ENCODE data around the gene SNX6. TPM values are rescaled to one million over a fixed set of nuclear protein-coding genes. Genes with fewer than 3 reads are reported as not detected.

The SNX6 gene
- total RNA-seq, 1 donor from 2014 or later = 68.6 TPM

DNA sequence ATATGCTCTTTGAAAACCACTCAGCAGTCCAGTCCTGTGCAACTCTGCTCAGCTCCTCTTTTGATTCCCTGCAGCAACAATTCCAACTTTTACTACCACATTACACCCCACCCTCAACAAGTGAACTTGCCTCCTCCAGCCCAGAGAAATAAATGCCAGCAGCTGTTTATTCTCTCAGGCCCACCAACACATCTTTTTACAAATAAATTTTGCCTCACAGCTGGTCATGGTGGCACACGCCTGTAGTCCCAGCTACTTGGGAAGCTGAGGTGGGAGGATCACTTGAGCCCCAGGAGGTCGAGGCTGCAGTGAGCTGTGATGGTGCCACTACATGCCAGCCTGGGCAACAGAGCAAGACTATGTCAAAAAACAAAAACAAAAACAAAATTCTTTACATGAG is 9.8 kb downstream of the SNX6 start:
- no peak for DNase-seq
- H3K27me3 Mint-ChIP-seq = no peaks in the 10 kb centered on the region
- intact Hi-C loops (cut with micrococcal nuclease) = no loop called here
- H3K4me3 Mint-ChIP-seq = no peak overlapping the region
- H3K9me3 Mint-ChIP-seq = no peaks in the 10 kb centered on the region
- H3K4me1 Mint-ChIP-seq = peaks cover 31% of the 10 kb centered on the region
- H3K27ac Mint-ChIP-seq = peak overlapping the region; percentile 2
- peaks cover 51% of the 10 kb centered on the region for H3K36me3 Mint-ChIP-seq (ENCODE audit: low read depth)

DNA sequence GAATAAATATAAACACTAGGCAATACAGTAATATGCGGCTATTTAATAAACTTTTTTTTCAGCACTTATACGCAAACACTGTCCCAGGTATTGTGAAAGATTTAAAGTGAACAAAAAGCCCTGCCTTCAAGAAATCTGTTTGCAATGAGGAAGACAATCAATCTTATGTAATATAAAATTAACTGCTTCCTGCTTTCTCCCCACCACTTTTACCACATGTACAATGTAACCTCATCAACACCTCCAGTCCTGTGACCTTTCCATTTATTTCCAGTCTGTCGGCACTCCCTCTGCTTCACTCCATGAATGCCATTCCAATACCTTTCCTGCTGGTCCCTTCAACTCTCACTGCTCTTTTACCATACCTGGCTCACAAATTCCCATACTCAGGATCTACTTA is 10.5 kb downstream of the SNX6 start:
- no peak for DNase-seq
- no peaks in the 10 kb centered on the region for H3K27me3 Mint-ChIP-seq
- intact Hi-C loops (cut with micrococcal nuclease) = no loop called here
- H3K36me3 Mint-ChIP-seq (ENCODE audit: low read depth) = peaks cover 51% of the 10 kb centered on the region
- no peaks in the 10 kb centered on the region for H3K9me3 Mint-ChIP-seq
- H3K27ac Mint-ChIP-seq = no peak overlapping the region
- H3K4me1 Mint-ChIP-seq = peaks cover 31% of the 10 kb centered on the region
- no peak overlapping the region for H3K4me3 Mint-ChIP-seq

DNA sequence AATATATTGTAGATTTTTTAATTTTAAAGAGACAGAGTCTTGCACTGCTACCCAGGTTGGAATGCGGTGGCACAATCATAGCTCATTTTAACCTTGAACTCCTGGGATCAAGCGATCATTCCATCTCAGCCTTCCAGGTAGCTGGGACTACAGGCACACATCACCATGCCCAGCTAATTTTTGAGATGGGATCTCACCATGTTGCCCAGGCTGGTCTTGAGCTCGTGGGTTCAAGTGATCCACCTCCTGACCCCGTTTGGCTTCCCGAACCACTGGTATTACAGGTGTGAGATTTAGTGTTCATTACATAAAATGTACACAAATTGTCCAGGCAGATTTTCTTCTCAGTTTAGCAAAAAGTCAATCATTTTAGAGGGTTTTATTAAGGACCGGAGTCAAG is 13.6 kb downstream of the SNX6 start:
- Mint-ChIP-seq H3K4me3 (no peak overlapping the region), H3K27ac (no peak overlapping the region), H3K36me3 (ENCODE audit: low read depth) (peaks cover 47% of the 10 kb centered on the region), H3K9me3 (no peaks in the 10 kb centered on the region), H3K27me3 (no peaks in the 10 kb centered on the region), H3K4me1 (peaks cover 23% of the 10 kb centered on the region)
- intact Hi-C loops (cut with micrococcal nuclease) = no loop called here
- no peak for DNase-seq

DNA sequence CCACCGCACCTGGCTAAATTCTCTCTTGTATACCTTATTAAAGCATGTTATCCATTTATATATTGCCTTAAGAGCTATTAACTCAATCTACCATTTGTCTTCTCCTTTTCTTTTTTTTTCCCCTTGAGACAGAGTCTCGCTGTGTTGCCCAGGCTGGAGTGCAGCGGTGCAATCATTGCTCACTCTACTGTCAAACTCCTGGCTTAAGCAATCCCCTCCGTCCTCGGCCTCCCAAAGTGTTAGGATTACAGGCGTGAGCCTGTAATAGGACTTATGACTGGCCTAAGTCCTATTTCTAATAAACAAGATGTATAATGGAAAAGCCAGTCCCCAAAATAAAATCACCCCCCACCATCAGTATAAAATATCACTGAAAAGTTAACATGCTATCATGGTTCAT is 14.4 kb downstream of the SNX6 start:
- Mint-ChIP-seq H3K9me3 (no peaks in the 10 kb centered on the region), H3K27ac (no peak overlapping the region), H3K27me3 (no peaks in the 10 kb centered on the region), H3K36me3 (ENCODE audit: low read depth) (peaks cover 42% of the 10 kb centered on the region), H3K4me3 (no peak overlapping the region), H3K4me1 (peaks cover 19% of the 10 kb centered on the region)
- intact Hi-C loops (cut with micrococcal nuclease) = no loop called here
- no peak for DNase-seq

DNA sequence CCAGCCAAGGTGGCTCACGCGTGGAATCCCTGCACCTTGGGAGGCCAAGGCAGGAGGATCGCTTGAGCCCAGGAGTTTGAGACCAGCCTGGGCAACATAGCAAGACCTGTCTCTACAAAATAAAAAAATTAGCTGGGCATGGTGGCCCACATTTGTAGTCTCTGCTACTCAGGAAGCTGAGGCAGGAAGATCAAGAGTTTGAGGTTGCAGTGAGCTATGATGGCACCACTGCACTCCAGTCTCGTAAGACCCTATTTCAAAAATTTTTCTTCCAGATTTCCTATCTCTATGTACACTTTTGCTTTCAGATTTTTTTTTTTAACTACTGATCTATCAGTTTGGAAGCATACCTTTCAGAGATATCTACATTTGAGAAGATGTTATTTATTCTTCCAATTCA is 15.3 kb downstream of the SNX6 start:
- DNase-seq = no peak
- intact Hi-C loops (cut with micrococcal nuclease) = no loop called here
- no peaks in the 10 kb centered on the region for H3K27me3 Mint-ChIP-seq
- H3K27ac Mint-ChIP-seq = no peak overlapping the region
- H3K9me3 Mint-ChIP-seq = no peaks in the 10 kb centered on the region
- no peak overlapping the region for H3K4me3 Mint-ChIP-seq
- H3K36me3 Mint-ChIP-seq (ENCODE audit: low read depth) = peaks cover 37% of the 10 kb centered on the region
- H3K4me1 Mint-ChIP-seq = peaks cover 16% of the 10 kb centered on the region

DNA sequence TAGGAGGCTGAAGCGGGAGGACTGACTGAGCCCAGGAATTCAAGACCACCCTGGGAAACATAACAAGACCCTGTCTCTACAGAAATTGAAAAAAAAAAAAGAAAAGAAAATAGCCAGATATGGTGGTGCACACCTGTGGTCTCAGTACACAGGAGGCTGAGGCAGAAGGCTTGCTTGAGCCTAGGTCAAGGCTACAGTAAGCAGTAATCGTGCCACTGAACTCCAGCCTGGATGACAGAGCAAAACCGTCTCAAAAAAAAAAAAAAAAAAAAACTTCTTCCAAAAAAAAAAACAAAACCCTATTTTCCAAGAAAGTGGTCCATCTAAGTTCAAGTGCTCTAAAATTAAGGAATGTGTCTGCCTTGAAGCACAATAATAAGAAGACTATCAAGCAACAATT is 19.8 kb downstream of the SNX6 start:
- Mint-ChIP-seq H3K9me3 (no peaks in the 10 kb centered on the region), H3K36me3 (ENCODE audit: low read depth) (peaks cover 40% of the 10 kb centered on the region), H3K4me1 (peaks cover 8% of the 10 kb centered on the region), H3K27me3 (no peaks in the 10 kb centered on the region), H3K4me3 (no peak overlapping the region), H3K27ac (peak overlapping the region; percentile 41)
- DNase-seq = no peak
- intact Hi-C loops (cut with micrococcal nuclease) = no loop called here

DNA sequence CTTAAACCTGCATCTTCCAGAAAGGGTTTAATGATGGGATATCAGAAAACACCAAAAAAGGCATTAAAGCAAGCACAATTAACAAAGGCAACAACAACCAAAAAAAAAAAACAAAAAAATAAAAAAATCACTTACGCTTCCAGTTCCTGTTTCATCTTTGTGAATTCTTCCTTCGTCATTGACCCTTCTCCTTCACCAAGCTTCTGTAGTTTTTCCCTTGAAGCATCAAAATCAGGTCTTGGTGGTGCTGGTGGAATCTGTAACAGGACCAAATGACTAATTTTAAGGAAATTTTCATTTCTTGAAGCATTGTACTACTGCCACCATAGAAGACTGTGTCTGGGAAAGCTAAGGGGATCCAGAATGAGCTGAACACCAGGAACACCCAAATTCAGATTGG is 24.5 kb downstream of the SNX6 start:
- H3K36me3 Mint-ChIP-seq (ENCODE audit: low read depth) = peaks cover 52% of the 10 kb centered on the region
- intact Hi-C loops (cut with micrococcal nuclease) = no loop called here

DNA sequence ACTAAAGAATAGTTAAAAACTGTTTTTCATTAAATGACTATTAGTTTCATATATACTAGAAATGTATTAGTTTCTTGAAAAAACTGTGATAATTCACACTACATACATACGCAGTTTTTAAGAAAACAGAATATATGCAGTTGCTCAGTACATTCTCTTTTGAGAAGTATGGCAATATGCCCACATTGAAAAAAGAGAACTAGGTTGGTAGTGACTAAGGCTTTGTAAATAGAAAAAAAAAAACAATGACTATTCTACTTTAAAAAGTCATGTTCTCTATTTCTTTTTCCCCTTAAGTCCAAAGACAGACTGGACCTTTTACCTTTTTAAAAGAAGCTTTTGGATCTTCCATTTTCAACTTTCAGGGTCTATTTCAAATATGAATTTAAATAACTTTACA is 25.0 kb downstream of the SNX6 start:
- no peaks in the 10 kb centered on the region for H3K27me3 Mint-ChIP-seq
- no peaks in the 10 kb centered on the region for H3K9me3 Mint-ChIP-seq
- H3K36me3 Mint-ChIP-seq (ENCODE audit: low read depth) = peaks cover 57% of the 10 kb centered on the region

More for the DNA sequence above, 24.5 kb downstream of the SNX6 start:
- H3K4me3 Mint-ChIP-seq = no peak overlapping the region
- H3K27me3 Mint-ChIP-seq = no peaks in the 10 kb centered on the region
- DNase-seq = no peak
- no peaks in the 10 kb centered on the region for H3K9me3 Mint-ChIP-seq
- H3K4me1 Mint-ChIP-seq = no peaks in the 10 kb centered on the region
- H3K27ac Mint-ChIP-seq = peak overlapping the region; percentile 34

DNA sequence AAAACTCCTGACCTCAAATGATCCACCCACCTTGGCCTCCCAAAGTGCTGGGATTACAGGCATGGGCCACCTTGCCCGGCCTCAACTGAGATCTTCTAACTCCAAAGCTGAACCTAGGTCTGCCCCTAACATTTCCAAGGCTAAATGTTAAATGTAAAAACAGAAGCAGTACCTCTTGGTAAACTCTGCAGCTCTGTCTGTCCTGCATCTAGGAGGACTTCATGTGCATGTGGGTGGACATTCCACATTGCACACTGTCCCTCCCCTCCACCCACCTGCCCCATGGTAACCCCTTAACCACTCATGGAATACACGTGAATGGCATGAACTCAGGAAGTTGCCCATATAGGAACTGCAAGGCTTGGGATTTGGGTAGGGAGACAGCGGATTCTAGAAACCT is 33.1 kb downstream of the SNX6 start:
- intact Hi-C loops (cut with micrococcal nuclease) = no loop called here
- DNase-seq = no peak
- Mint-ChIP-seq H3K27me3 (no peaks in the 10 kb centered on the region), H3K9me3 (no peaks in the 10 kb centered on the region), H3K27ac (no peak overlapping the region), H3K36me3 (ENCODE audit: low read depth) (peaks cover 62% of the 10 kb centered on the region), H3K4me1 (no peaks in the 10 kb centered on the region), H3K4me3 (no peak overlapping the region)

More for the DNA sequence above, 25.0 kb downstream of the SNX6 start:
- DNase-seq = no peak
- H3K27ac Mint-ChIP-seq = no peak overlapping the region
- intact Hi-C loops (cut with micrococcal nuclease) = no loop called here
- no peaks in the 10 kb centered on the region for H3K4me1 Mint-ChIP-seq
- H3K4me3 Mint-ChIP-seq = no peak overlapping the region

DNA sequence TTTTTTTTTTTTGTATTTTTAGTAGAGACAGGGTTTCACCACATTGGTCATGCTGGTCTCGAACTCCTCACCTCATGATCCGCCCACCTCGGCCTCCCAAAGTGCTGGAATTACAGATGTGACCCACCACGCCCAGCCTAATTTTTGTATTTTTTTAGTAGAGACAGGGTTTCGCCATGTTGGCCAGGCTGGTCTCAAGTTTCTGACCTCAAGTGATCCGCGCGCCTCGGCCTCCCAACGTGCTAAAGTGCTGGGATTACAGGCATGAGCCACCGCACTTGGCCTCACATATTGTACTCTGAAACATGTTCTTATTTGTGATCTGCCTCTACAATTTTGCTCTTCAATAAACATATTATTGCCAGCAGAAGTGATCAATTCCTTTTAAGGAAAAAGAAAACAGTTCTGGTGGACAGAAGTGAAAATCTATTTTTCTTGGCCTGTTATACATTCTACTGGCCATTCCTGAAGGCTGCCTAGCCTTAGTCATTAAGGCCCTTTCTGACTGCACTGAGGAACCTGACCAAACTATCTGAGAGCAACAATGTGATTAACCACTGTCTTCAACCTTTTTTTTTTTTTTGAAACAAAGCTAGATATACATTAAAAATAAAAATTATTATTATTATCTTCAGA is 36.1 kb downstream of the SNX6 start:
- no peaks in the 10 kb centered on the region for H3K27me3 Mint-ChIP-seq
- H3K36me3 Mint-ChIP-seq (ENCODE audit: low read depth) = peaks cover 59% of the 10 kb centered on the region
- H3K4me3 Mint-ChIP-seq = no peak overlapping the region
- peaks cover 3% of the 10 kb centered on the region for H3K4me1 Mint-ChIP-seq
- H3K27ac Mint-ChIP-seq = no peak overlapping the region
- no peak for DNase-seq
- intact Hi-C loops (cut with micrococcal nuclease) = no loop called here
- H3K9me3 Mint-ChIP-seq = no peaks in the 10 kb centered on the region

DNA sequence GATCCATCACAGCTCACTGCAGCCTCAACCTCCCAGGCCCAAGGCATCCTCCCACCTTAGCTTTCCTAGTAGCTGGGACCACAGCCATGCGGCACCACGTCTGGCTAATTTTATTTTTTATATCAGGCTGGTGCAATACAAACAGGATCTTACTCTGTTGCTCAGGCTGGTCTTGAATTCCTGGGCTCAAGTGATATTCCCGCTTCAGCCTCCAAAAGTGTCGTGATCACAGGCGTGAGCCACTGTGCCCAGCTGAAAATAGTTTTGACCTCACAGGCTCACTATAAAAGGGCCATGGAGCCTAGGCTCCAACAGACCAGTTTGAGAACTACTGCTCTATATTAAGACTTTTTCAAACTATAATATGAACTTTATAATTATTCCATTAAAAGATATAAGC is 37.3 kb downstream of the SNX6 start:
- Mint-ChIP-seq H3K9me3 (no peaks in the 10 kb centered on the region), H3K4me1 (peaks cover 3% of the 10 kb centered on the region), H3K27ac (no peak overlapping the region), H3K36me3 (ENCODE audit: low read depth) (peaks cover 54% of the 10 kb centered on the region), H3K4me3 (no peak overlapping the region), H3K27me3 (no peaks in the 10 kb centered on the region)
- intact Hi-C loops (cut with micrococcal nuclease) = no loop called here
- no peak for DNase-seq

DNA sequence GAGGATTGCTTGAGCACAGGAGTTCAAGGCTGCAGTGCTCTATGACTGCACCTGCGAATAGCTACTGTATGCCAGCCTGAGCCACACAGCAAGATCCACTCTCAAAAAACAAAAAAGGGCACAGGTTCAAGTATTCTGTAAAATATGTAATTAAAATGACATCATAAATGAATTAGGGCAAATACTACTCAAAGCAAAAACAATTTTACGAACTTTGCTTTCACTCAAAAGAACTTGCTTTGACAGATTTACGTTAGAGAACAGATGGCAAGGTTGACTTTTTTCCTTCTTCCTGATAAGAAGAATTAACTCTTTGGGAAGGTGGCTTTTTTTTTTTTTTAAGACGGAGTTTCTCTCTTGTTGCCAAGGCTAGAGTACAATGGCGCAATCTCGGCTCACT is 46.4 kb downstream of the SNX6 start:
- H3K27me3 Mint-ChIP-seq = no peaks in the 10 kb centered on the region
- no peak overlapping the region for H3K4me3 Mint-ChIP-seq
- H3K9me3 Mint-ChIP-seq = no peaks in the 10 kb centered on the region
- intact Hi-C loops (cut with micrococcal nuclease) = no loop called here
- peaks cover 45% of the 10 kb centered on the region for H3K36me3 Mint-ChIP-seq (ENCODE audit: low read depth)
- peaks cover 3% of the 10 kb centered on the region for H3K4me1 Mint-ChIP-seq
- no peak overlapping the region for H3K27ac Mint-ChIP-seq
- no peak for DNase-seq

DNA sequence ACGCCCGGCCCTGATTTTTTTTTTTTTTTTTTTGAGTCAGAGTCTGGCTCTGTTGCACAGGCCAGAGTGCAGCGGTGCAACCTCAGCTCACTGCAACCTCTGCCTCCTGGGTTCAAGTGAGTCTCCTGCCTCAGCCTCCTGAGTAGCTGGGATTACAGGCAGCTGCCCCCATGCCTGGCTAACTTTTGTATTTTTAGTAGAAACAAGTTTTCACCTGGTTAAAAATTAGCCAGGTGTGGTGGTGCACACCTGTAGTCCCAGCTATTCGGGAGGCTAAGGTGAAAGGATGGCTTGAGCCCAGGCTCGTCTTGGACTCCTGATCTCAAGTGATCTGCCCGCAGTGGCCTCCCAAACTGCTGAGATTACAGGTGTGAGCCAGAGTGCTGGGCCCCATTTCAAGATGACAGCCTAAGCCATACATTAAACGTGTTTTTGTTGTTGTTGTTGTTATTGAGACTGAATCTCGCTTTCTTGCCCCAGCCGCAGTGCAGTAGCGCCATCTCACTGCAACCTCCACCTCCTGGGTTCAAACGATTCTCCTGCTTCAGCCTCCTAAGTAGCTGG is 47.7 kb downstream of the SNX6 start:
- H3K4me3 Mint-ChIP-seq = no peak overlapping the region
- no peak overlapping the region for H3K27ac Mint-ChIP-seq
- peaks cover 3% of the 10 kb centered on the region for H3K4me1 Mint-ChIP-seq
- intact Hi-C loops (cut with micrococcal nuclease) = no loop called here
- no peak for DNase-seq
- no peaks in the 10 kb centered on the region for H3K9me3 Mint-ChIP-seq
- no peaks in the 10 kb centered on the region for H3K27me3 Mint-ChIP-seq
- H3K36me3 Mint-ChIP-seq (ENCODE audit: low read depth) = peaks cover 44% of the 10 kb centered on the region

DNA sequence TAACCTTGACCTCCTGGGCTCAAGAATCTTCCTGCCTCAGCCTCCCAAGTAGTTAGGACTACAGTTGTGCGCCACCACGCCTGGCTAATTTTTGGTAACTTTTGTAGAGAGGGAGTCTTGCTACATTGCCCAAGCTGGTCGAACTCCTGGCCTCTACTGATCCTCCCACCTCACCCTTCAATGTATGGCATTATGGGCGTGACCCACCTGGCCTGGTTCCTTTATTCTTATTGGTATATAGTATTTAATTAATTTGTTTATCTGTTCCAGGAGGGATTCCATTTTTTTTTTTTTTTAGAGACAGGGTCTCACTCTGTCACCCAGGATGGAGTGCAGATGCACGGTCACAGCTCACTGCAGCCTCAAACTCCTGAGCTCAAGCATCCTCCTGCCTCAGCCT is 49.6 kb downstream of the SNX6 start:
- Mint-ChIP-seq H3K27me3 (no peaks in the 10 kb centered on the region), H3K27ac (no peak overlapping the region), H3K4me1 (peaks cover 3% of the 10 kb centered on the region), H3K4me3 (no peak overlapping the region), H3K36me3 (ENCODE audit: low read depth) (peaks cover 38% of the 10 kb centered on the region), H3K9me3 (no peaks in the 10 kb centered on the region)
- DNase-seq = no peak
- intact Hi-C loops (cut with micrococcal nuclease) = no loop called here

DNA sequence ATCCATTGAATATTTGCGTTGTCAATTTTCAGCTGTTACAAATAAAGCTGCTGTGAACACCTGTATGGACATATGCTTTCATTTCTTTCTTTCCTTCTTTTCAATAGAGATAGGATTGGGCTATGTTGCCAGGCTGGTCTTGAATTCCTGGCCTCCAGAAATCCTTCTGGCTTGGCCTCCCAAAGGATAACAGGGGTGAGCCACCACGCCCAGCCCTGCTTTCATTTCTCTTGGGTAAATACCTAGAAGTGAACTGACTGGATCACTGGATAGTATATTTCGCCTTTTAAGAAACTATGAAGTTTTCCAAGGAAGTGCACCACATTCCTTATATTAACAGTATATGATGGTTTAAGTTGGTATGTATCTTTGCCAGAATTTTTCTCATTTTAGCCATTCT is 58.2 kb downstream of the SNX6 start:
- Mint-ChIP-seq H3K4me3 (no peak overlapping the region), H3K9me3 (no peaks in the 10 kb centered on the region), H3K27ac (no peak overlapping the region), H3K27me3 (no peaks in the 10 kb centered on the region), H3K4me1 (no peaks in the 10 kb centered on the region), H3K36me3 (ENCODE audit: low read depth) (peaks cover 40% of the 10 kb centered on the region)
- intact Hi-C loops (cut with micrococcal nuclease) = no loop called here
- no peak for DNase-seq

All from activated CD4-positive, alpha-beta T cell treated with anti-CD3 and anti-CD28 coated beads, Interleukin-2, amount 10 ng/mL, durations not matched to agents 24 days and 14 days (primary cell).